GM19240 (cell line): ENCODE measurements around the gene TMEM8B.

Source experiments
- DNase-seq: peaks from one replicate; pipeline ENCODE4 v3.0.0; 2011; ENCODE audit warnings: low spot score; ENCODE audit not compliant: insufficient read length

The TMEM8B gene

DNA sequence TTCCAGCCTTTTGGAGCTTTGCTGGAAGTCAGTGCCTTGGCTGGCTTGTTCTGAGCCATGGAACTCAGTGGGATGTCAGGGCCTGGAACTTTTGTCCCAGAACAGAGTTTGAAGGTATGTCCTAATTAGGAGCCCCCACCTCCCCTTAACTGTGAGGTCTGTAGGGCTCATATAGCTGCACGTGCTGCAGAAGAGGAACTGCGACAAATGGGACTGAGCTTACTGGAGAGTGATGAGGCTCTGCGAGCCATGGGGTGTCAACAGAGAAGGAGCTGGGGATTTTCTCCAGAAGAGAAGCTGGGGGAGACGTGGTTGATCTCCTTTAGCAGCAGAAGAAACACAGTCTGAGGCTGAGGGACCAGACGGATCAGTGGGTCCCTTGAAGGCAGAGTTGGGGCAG lies 10.9 kb downstream of the TMEM8B start:
- no peak for DNase-seq

DNA sequence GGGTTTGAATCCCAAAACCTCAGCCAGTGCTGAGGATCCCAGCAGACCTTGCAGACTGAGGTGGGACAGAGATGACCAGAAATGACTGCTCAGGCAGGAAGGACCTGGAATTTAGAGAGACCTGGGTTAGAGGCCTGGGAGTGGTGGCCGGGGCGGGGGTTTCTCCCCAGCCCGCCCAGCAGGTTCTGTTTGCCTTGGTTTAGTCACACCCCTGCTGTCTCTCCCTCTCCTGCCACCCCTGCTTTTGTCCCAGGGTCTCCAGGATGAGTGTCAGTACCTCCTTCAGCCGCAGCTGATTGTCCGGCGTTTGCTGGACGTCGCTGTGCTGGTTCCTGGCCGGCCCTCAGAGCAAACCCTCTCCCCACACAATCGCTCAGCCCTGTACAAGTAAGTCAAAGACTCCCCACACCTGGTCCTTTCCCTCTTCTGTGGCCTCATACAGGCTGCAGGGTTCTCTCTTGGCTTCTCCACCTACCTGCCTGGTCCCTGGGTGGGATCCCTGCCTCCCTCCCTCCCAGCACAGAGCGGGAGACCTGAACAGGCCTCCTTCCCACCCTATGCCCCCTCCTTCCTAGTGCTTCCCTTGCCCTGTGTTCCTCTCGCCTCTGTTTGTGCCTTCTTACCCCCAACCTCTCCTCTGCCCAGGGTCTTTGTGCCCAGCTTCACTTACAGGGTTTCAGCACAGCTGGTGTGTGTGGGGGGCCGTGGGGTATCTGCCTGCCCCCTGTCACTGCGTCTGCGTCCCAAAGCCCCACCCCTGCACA lies 12.0 kb downstream of the TMEM8B start:
- no peak for DNase-seq

DNA sequence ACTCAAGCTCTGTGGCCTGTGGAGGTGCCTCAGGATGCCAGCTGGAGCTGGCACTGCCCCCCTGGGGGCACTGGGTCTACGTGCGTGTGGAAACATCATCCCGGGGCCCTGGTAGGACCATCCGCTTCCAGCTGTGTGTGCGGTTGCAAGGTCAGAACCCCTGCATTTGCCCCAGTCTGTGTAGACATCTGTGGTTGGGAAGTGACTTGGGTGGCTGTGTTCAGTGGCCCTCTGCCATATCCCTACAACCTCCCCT lies 12.5 kb downstream of the TMEM8B start:
- DNase-seq: no peak

DNA sequence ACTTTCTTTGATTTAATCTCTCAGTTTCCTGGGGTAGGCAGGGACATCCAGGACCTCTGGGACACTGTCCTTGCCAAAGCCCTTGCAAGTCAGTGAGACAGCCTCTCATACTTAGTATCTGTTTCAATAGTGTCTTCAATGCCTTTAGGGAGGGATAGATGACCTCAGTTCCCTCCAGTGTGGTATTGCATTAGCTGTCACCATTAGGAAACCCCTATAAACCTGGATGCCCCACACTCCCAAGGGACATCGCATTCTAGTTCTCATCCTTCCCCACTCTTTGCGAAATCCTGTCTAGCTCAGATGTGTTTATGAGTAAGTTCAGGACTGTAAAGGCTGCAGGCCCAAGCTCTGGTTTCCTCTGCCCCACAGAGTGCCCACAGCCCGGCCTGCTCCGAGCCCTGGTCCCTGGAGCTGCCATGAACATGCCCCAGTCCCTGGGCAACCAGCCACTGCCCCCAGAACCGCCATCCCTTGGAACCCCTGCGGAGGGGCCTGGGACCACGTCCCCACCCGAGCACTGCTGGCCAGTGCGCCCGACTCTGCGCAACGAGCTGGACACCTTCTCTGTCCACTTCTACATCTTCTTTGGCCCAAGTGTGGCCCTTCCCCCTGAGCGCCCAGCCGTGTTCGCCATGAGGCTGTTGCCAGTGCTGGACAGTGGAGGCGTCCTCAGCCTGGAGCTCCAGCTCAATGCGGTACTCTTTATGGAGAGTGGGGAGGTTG lies 13.2 kb downstream of the TMEM8B start:
- no peak for DNase-seq

DNA sequence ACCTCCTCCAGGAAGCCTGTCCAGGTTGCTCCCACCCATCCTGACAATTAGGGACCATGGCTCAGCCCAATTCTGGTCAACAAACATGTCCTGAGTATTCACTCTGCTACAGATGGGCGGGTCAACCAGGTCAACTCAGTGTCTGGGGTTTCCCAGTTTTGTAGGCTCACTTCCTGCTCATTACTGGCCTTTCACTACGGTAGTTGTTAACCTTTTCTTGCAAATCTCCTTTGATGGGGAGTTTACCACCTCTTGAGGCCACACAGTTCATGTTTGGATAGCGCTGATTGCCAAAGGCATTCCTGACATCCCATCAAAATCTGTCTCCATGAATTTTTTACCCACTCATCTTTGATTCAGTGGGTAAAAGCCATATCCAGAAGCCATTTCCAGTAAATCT lies 13.8 kb downstream of the TMEM8B start:
- DNase-seq: peak; percentile 60

DNA sequence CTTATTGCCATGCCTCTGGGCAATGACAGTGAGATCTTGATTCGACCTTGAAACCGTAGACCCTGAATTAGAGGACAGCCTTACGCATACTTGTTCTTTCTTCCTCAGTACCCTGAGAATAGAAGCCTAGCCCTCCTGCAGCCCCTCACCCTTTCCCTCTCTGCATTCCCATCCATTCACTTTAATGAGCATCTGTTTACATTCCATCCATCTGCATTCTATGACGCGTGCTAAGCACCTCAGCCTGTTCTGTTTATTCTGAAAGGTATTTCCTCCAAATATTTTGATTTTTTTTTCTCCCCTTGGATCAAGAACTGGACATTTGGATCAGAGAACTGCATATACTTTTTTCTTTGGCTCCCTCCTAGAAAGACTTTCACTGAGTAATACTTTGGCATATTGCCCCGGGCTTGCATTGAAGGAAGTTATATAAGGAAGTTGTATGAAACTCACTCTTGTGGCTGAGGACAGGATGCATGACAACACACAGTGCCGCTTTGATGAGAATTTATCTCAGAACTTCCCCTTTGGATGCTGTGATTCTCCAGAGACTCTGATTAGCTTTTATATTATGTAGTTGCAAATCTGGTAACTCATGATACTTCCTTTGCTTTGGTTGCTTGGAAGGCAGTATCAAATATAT lies 15.7 kb downstream of the TMEM8B start:
- DNase-seq: no peak

DNA sequence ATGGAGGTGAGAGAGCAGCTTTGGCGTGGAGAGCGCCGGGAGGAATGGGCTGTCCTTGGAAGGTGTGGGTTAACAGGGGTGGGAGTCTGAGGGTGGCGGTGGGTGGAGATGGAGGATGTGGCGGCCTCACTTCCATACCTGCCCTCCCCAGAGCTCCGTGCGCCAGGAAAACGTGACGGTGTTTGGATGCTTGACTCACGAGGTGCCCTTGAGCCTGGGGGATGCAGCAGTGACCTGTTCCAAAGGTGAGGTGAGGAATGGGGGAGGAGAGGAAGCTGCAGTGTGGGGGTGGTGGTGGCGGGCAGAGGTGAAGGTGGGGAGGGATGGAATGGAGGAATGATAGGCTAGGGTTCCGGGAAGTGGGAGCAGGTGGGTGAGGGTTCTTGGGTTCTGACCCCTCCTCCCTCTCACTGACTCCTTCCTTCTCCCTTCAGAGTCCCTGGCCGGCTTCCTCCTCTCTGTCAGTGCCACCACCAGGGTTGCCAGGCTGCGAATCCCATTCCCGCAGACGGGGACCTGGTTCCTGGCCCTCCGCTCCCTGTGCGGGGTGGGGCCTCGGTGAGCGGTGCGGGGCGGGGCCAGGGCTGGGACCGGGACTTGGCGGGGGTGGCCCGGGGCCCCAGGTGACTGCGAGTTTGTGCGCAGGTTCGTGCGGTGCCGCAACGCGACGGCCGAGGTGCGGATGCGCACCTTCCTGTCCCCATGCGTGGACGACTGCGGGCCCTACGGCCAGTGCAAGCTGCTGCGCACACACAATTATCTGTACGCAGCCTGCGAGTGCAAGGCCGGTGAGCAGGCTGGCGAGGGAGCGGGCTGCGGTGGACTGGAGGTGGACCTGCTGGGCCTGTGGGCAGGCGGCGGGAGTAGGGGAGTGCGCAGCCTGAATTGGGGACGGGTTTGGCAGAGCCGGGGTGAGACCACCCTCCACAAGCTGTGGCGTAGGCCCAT lies 17.1 kb downstream of the TMEM8B start:
- DNase-seq: no peak

DNA sequence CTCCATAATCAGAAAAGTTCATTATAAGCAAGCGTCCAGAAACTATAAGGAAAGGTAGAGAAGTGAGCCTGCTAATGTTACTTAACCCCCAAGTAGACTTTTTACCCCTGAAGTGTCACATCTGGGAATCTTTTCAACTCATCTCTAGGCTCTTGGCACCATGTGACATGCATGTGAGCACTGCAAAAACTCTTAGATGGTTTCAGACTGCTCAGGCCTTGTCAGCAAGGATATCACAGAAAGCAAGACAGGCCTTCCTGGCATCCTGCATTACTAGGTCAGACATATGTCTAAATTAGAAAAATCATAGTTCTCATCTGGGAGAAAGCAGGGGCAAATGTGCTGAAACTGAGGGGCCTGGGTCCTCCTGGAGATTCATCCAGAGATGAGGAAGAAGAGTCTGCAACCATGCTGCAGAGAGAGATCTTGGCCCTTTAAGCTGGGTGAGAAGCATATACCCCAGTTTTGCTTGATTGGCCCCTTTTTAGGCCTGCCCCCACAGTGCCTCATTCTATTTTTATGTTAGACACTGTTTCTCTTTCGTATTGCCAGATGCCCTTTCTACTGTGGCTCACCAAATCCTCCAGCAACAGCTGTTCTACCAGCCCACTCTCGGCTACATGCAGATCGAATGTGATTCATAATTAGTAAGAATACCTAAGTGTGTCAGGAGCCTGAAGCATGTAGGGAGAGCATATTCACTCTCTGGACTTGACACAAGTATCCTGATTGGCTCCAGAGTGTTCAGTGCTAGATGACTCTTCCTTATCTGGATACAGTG lies 19.0 kb downstream of the TMEM8B start:
- DNase-seq: peak; percentile 87

DNA sequence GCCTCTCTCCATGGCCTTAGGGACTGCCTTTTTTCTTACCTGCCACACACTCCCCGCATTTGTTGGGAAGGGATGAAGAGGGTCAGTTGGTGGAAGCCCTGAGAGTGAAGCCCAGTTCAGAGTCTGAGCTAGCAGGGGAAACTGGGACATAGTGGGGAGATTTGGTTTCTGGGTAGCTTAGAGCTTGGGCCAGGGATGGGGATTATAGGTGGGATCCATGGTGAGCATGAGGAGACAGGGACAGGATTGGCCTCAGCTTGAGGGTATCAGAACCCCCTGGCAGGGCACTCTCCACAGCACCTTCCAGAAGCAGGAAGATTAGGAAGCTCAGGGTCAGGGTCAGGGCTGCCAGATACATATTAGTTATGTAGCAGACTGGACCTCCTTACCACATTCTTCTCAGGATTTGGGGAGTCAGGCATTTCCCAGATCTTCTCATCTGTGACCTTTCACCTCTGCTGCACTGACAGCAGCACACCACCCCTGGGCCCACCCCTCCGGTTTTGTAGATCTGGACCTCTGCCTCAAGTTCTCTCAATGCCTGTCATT lies 23.3 kb downstream of the TMEM8B start:
- DNase-seq: no peak

DNA sequence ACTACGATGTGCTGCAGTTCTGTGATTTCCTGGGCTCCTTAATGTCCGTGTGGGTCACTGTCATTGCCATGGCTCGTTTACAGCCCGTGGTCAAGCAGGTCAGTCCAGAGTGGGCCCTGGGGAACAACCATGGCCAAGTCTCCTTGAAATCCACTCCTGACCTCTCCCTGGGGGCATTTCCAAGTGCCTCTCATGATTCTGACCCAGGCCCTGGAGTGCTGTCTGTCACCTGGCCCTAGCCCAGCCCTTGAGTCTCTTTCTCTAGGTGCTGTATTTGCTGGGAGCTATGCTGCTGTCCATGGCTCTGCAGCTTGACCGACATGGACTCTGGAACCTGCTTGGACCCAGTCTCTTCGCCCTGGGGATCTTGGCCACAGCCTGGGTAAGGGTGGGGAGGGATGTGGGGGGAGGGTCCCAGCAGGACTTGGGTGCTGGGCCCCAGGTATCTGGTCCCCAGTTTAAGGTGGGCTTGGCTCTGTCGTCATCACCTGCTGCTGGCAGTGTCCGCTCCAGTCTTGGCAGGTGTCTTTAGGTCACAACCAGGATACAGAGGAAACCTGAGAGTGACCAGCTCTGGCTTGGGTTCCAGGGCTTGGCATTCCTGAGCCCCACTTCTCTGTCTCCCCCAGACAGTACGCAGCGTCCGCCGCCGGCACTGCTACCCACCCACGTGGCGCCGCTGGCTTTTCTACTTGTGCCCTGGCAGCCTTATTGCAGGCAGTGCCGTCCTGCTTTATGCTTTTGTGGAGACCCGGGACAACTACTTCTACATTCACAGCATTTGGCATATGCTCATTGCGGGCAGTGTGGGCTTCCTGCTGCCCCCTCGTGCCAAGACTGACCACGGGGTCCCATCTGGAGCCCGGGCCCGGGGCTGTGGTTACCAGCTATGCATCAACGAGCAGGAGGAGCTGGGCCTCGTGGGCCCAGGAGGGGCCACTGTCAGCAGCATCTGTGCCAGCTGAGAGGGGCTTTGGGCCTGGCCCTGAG lies 24.1 kb downstream of the TMEM8B start:
- DNase-seq: no peak

DNA sequence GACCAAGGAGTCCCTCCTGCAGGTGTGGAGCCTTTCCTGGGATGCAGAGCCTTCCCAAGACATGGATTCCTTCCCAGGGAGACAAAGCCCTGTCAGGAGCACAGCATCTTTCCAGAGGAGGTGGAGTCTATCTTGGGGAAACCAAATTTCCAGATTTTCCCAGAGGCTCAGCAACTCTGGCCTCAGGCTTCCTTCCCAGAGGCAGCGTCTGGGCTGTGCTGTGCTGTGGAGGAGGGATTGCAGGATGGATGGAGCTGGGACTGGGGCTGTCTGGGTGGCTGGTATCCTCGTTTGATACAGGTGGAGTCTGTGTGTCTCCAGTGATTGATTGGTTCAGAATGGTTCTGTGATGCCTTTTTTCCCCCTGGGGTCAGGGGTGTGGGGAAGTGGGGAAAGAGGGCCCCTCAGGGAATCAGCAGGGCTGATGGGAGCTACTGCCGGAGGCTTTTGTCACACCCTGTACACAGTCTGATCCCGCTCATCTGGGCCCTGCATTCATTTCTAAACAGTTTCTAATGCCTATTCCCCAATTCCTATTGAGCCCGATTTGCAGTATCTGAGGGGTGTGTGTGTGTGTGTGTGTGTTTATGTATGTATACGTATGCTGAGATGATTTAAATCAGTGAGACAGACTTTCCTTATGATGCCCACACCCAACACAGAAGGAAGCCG lies 25.2 kb downstream of the TMEM8B start:
- no peak for DNase-seq

DNA sequence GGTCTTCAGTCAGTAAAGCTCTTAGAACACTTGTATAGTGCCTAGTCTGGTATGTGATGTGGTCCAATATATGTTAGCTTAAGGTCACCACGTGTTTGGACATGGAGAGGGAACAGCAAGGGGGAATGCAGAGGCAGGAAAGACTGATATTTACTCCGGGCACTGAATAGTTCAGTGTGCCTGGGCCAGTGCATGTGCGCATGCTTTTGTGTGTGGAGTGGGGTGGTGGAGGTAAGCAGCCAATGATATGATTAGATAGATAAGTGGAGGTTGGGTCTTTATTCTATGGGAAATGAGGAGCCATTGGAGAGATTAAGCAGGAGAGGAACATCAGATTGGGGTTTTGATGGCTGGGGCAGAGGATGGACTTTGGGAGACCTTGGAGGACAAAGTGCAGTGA lies 27.2 kb downstream of the TMEM8B start:
- DNase-seq: no peak

DNA sequence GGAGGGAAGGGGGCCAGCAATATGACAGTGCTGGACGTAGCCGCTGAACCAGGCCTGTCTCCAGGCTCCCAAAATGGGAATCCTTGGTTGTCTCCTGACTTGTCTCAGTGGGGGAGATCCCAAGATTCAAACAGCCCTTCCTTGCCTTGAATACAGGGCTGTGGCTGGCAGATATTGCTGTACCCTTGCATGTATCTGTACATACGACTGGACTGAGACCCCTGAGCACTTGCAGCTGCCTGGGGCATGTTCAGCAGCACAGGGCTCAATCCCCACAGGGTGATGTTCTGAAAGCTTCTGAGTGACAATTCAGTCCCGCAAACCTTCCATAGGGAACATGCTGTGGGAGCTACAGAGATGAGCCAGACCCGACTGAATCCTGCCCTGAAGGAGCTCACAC lies 27.9 kb downstream of the TMEM8B start:
- no peak for DNase-seq

DNA sequence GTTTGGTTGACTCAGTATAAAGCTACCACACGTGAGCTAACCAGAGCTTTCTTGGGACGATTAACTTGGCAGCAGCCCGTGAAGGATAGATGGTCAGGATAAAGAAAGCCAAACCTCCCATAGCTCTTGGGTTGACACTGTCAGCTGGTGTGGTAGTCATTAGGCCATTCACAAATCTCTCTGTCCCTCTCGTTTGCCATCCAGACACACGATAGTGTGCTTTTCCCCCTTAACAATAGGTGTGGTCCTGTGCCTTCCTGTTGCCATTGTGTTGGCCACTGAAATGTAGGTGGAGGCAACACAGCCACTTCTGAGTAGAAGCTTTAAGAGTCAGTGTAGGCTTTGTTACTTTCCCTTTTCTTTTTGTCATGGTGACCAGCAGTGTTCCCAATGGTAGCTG lies 29.4 kb downstream of the TMEM8B start:
- no peak for DNase-seq

DNA sequence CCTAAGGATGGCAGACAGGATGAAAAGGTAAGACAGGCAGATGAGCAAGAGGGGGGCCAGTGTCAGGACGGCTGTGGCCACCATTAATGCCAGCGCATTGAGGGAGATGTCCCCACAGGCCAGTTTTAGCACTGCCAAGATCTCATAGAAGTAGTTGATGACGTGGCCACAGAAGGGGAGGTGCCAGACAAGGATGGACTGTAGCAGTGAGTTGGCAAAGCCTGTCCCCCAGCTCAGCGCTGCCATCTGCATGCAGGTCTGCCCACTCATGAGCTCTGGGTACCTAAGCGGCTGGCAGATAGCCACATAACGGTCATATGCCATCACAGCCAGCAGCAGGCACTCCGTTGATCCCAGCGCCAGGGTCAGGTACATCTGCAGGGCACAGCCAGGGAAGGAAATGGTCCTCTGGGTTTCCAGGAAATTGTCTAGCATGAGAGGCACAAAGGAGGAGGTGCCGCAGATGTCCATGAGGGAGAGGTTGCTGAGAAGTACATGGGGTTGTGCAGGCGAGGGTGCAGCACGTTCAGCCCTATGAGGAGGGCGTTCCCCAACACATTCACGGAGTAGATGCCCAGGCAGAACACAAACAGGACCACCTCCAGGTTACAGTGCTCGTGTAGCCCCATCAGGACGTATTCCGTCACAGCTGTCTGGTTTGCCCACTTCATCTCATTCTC lies 30.4 kb downstream of the TMEM8B start:
- DNase-seq: no peak

DNA sequence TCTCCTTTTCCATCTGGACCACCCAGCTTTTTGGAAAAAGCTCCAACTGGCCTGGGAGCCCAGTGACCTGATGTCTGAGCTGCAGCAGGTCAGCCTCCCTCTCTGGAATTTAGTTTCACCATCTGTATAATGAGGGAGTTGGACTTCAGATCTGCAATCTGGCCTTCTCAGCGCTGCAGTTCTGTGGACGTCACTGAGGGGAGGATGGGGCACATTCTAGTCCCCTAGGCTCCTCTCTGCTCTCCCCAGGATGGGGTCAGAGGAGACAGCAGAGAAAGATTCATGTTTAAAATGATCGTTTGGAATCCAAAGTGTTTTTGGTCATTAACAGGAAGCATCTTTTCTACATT lies 30.9 kb downstream of the TMEM8B start:
- DNase-seq: no peak

DNA sequence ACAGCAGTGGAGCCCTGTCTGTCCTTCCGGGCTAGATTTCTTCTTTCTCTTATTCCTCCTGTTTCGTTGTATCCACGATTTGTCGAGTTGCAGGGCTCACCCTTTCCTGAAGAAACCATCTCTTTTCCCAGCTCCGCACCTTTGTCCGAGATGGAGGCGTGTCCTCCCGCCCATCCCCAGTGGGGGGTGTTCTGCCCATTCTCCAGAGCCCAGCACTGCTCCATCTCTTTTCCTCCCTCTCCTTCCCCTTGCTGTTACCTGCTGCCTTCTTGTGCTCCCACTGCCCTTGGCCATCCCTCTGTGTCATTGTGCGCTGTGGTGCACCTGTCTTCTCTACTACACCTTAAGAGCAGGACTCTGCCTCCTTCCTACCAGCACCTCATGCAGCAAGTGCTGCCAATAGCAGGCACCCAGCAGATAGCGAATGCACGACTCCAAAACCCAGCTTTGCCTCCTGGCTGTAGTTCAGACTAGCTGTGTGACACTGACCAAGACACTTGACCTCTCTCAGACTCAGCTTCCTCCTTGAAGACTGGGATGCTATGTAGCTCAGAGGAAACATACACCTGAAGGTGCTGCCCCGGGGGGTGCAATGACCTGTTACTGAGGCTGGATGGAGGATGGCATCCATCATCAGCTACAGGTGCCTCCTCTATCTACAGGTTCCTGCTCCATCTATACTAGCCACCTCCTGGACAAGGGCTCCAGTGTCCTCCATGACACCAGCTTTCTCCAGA lies 32.3 kb downstream of the TMEM8B start:
- no peak for DNase-seq

DNA sequence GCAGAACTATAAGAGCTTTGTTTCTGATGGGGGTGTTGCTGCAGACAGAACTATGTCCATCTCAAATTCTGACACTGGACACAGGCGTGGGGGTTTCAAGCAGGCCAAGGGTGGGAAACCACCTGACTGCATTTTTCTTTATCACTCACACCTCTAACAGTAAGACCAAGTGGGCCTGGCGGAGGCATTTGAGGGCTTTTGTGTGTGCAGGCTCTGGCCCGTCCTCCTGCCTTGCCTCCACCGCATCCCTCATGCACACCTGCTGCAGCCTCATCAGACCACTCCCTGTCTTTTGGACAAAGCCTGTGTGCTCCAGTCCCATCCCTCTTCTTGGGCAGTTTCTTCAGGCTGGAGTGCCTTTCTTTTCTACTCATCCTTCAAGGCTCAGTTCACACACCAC lies 33.3 kb downstream of the TMEM8B start:
- DNase-seq: no peak
